H9 (cell line): ENCODE data around the gene CYBRD1. TPM values are rescaled to one million over a fixed set of nuclear protein-coding genes. Genes with fewer than 3 reads are reported as not detected.
A peak's percentile ranks its signal among the peaks of the same experiment; 100 is the strongest.

Experiments
- DNase-seq: peaks from one replicate; pipeline ENCODE4 v3.0.0-alpha.2; 2017
- H2AFZ ChIP-seq: one replicate; pipeline ENCODE4 v1.6.1; 2013; ENCODE audit warnings: mild to moderate bottlenecking, low read length, control low read depth, moderate library complexity
- H2AK5ac ChIP-seq: 2 replicates; pipeline ENCODE4 v1.6.1; 2013; ENCODE audit warnings: low read length, control low read depth, mixed read lengths; ENCODE audit not compliant: insufficient read length
- H2BK120ac ChIP-seq: one replicate; pipeline ENCODE4 v1.6.1; 2013; ENCODE audit warnings: low read depth, mild to moderate bottlenecking, low read length, control low read depth, inconsistent platforms; ENCODE audit not compliant: poor library complexity, severe bottlenecking
- H2BK12ac ChIP-seq: 2 replicates; pipeline ENCODE4 v1.6.1; 2013; ENCODE audit warnings: low read length, control low read depth, mixed read lengths, low read depth; ENCODE audit not compliant: insufficient read length
- H2BK15ac ChIP-seq: 2 replicates; pipeline ENCODE4 v1.6.1; 2013; ENCODE audit warnings: low read depth, low read length, control low read depth
- H2BK20ac ChIP-seq: one replicate; pipeline ENCODE4 v1.6.1; 2013; ENCODE audit warnings: low read depth, mild to moderate bottlenecking, low read length, control low read depth, inconsistent platforms; ENCODE audit not compliant: poor library complexity, severe bottlenecking
- H2BK5ac ChIP-seq: 2 replicates; pipeline ENCODE4 v1.6.1; 2013; ENCODE audit warnings: low read length, control low read depth, mixed read lengths; ENCODE audit not compliant: insufficient read length
- H3K14ac ChIP-seq: 2 replicates; pipeline ENCODE4 v1.6.1; 2013; ENCODE audit warnings: low read length, control low read depth; ENCODE audit not compliant: insufficient read depth
- H3K18ac ChIP-seq: 2 replicates; pipeline ENCODE4 v1.6.1; 2013; ENCODE audit warnings: low read depth, mild to moderate bottlenecking, mixed read lengths, low read length, control low read depth; ENCODE audit not compliant: insufficient read length
- H3K23ac ChIP-seq: 2 replicates; pipeline ENCODE4 v1.6.1; 2013; ENCODE audit warnings: low read length, control low read depth, mixed read lengths, low read depth; ENCODE audit not compliant: insufficient read length
- H3K23me2 ChIP-seq: 2 replicates; pipeline ENCODE4 v1.6.1; 2013; ENCODE audit warnings: low read depth, mild to moderate bottlenecking, mixed read lengths, low read length, control low read depth; ENCODE audit not compliant: insufficient read length, poor library complexity, severe bottlenecking
- H3K27ac ChIP-seq: 2 replicates; pipeline ENCODE4 v1.5.1; 2013; ENCODE audit warnings: low read length, control low read depth, mixed read lengths, low read depth; ENCODE audit not compliant: insufficient read length
- H3K27me3 ChIP-seq: 2 replicates; pipeline ENCODE4 v1.6.1; 2013; ENCODE audit warnings: low read length, control low read depth, inconsistent platforms; ENCODE audit not compliant: insufficient read depth
- H3K4ac ChIP-seq: 2 replicates; pipeline ENCODE4 v1.6.1; 2013; ENCODE audit warnings: low read depth, mild to moderate bottlenecking, control low read depth, inconsistent platforms, low read length, moderate library complexity
- H3K4me1 ChIP-seq: 2 replicates; pipeline ENCODE4 v1.6.1; 2013; ENCODE audit warnings: low read length, control low read depth, inconsistent platforms; ENCODE audit not compliant: insufficient read depth
- H3K4me2 ChIP-seq: 2 replicates; pipeline ENCODE4 v1.6.1; 2013; ENCODE audit warnings: low read length, control low read depth, mixed read lengths; ENCODE audit not compliant: insufficient read length, insufficient read depth
- H3K56ac ChIP-seq: 2 replicates; pipeline ENCODE4 v1.6.1; 2013; ENCODE audit warnings: low read depth, mild to moderate bottlenecking, mixed read lengths, low read length, control low read depth; ENCODE audit not compliant: insufficient read length
- H3K79me1 ChIP-seq: 2 replicates; pipeline ENCODE4 v1.6.1; 2013; ENCODE audit warnings: low read depth, mild to moderate bottlenecking, moderate library complexity, low read length, control low read depth, inconsistent platforms; ENCODE audit not compliant: insufficient read depth, poor library complexity, severe bottlenecking
- H3K79me2 ChIP-seq: 2 replicates; pipeline ENCODE4 v1.6.1; 2013; ENCODE audit warnings: low read length, control low read depth, inconsistent platforms; ENCODE audit not compliant: insufficient read depth
- H3K9ac ChIP-seq: 2 replicates; pipeline ENCODE4 v1.6.1; 2013; ENCODE audit warnings: low read length, control low read depth, mixed read lengths; ENCODE audit not compliant: insufficient read length; ENCODE audit errors: extremely low read depth
- H3K9me3 ChIP-seq: one replicate; pipeline ENCODE4 v1.6.1; 2013; ENCODE audit warnings: low read depth, low read length, inconsistent platforms; ENCODE audit not compliant: control insufficient read depth
- H3T11ph ChIP-seq: one replicate; pipeline ENCODE4 v1.6.1; 2013; ENCODE audit warnings: mild to moderate bottlenecking, low read length, control low read depth, inconsistent platforms
- H4K20me1 ChIP-seq: one replicate; pipeline ENCODE4 v1.6.1; 2013; ENCODE audit not compliant: control insufficient read depth, insufficient read length, insufficient read depth
- H4K5ac ChIP-seq: 2 replicates; pipeline ENCODE4 v1.6.1; 2013; ENCODE audit warnings: low read depth, mild to moderate bottlenecking, mixed read lengths, low read length, control low read depth; ENCODE audit not compliant: insufficient read length
- H4K8ac ChIP-seq: replicated peaks from 2 replicates; pipeline ENCODE4 v1.6.1; 2013; ENCODE audit warnings: low read length, control low read depth, mixed read lengths, low read depth; ENCODE audit not compliant: insufficient read length
- H4K91ac ChIP-seq: 2 replicates; pipeline ENCODE4 v1.6.1; 2013; ENCODE audit warnings: low read depth, mild to moderate bottlenecking, moderate library complexity, mixed read lengths, low read length, control low read depth; ENCODE audit not compliant: insufficient read length
- H3K27ac Mint-ChIP-seq, 3 experiments: 2 replicates in 2 of 3; 3 replicates in 1 of 3; pipeline ENCODE4 v1.8.0; 2020 to 2021; ENCODE audit warnings: mixed read lengths in 3 of 3, mild to moderate bottlenecking in 1 of 3, moderate library complexity in 1 of 3
- H3K27me3 Mint-ChIP-seq: 2 replicates; pipeline ENCODE4 v1.8.0; 2021; ENCODE audit warnings: low read depth, mild to moderate bottlenecking, moderate library complexity, mixed read lengths
- H3K36me3 Mint-ChIP-seq, 3 experiments: 2 replicates in 2 of 3; 3 replicates in 1 of 3; pipeline ENCODE4 v1.8.0; 2020 to 2021; ENCODE audit warnings: low read depth in 3 of 3, mixed read lengths in 3 of 3; ENCODE audit not compliant: insufficient read depth in 1 of 3
- H3K4me1 Mint-ChIP-seq, 2 experiments: 2 replicates each; pipeline ENCODE4 v1.8.0; 2020; ENCODE audit warnings: mixed read lengths in 2 of 2
- H3K4me3 Mint-ChIP-seq, 2 experiments: 2 replicates in 1 of 2; 3 replicates in 1 of 2; pipeline ENCODE4 v1.8.0; 2020 to 2021; ENCODE audit warnings: mild to moderate bottlenecking in 2 of 2, mixed read lengths in 2 of 2, moderate library complexity in 1 of 2
- H3K9me3 Mint-ChIP-seq, 2 experiments: 2 replicates in 1 of 2; 3 replicates in 1 of 2; pipeline ENCODE4 v1.8.0; 2020; ENCODE audit warnings: mild to moderate bottlenecking in 2 of 2, mixed read lengths in 2 of 2, moderate library complexity in 1 of 2
- CTCF ChIP-seq: fragments of 200-600 bp; sonication (generic); conservative IDR thresholded peaks from 3 replicates; pipeline ENCODE4 v1.8.0; 2021; ENCODE audit warnings: antibody characterized with exemption, mild to moderate bottlenecking
- WGBS: extraction: QIAGEN DNeasy Blood & Tissue Kit; methylation state at CpG from one replicate; pipeline ENCODE4 v1.1.7; 2013; ENCODE audit warnings: missing lambda C conversion rate, low lambda C conversion rate, mixed read lengths; ENCODE audit not compliant: insufficient read length; ENCODE audit errors: extremely low coverage; 5-methylcytosine and 5-hydroxymethylcytosine counted together
- total RNA-seq: library from RNA; stranded (reverse); gene quantifications from 2 replicates; pipeline ENCODE4 v1.2.1, GENCODE V29; 2021

The CYBRD1 gene
- total RNA-seq, 1 experiment from 2014 or later, result 3.6 TPM

GRCh38 chr2:171574149-171574795 lies 52.0 kb downstream of the CYBRD1 start:
- Histone ChIP-seq H3K79me1 (no peaks in the 10 kb centered on the region), H3K4me2 (no peak overlapping the region), H3K9me3 (no peaks in the 10 kb centered on the region), H4K8ac (no peak overlapping the region), H2AFZ (no peak overlapping the region), H3T11ph (no peak overlapping the region), H3K23me2 (no peaks in the 10 kb centered on the region), H2BK20ac (no peak overlapping the region), H3K4ac (no peak overlapping the region), H2BK5ac (no peak overlapping the region), H2AK5ac (no peak overlapping the region), H3K18ac (no peak overlapping the region), H2BK15ac (no peak overlapping the region), H3K56ac (no peak overlapping the region), H3K27ac (no peak overlapping the region), H3K9ac (no peak overlapping the region), H4K5ac (no peak overlapping the region), H3K4me1 (0 out of 2 replicates have a peak, but pooled peaks cover 2% of the 10 kb centered on the region), H3K27me3 (no peaks in the 10 kb centered on the region), H4K20me1 (no peaks in the 10 kb centered on the region), H3K14ac (no peak overlapping the region), H2BK12ac (no peak overlapping the region), H2BK120ac (no peak overlapping the region), H4K91ac (no peak overlapping the region), H3K79me2 (no peaks in the 10 kb centered on the region), H3K23ac (no peak overlapping the region)
- Mint-ChIP-seq H3K27ac (no peak overlapping the region), H3K27me3 (peaks cover 7% of the 10 kb centered on the region), H3K9me3 (no peaks in the 10 kb centered on the region), H3K36me3 (no peaks in the 10 kb centered on the region), H3K4me3 (no peak overlapping the region), H3K4me1 (peaks cover 8 to 13% of the 10 kb centered on the region in 2 experiments)
- DNase-seq, result peak; percentile 84
- peak; percentile 98 for TF ChIP-seq CTCF
- no CpG with 5 or more reads among the region's 21 CpGs for WGBS
